Stimulated activated CD4-positive, alpha-beta T cell treated with anti-CD3 and anti-CD28 coated beads, Interleukin-12 subunit alpha, Interleukin-12 subunit beta, amount 100 ng/mL, for 4 hours (primary cell): ENCODE measurements around the gene NTNG2.
"Not testable (repeated sequence)": the region's sequence is repeated elsewhere in the genome, so short reads cannot be mapped to it uniquely, and the experiment has no call there.

ENCODE experiments used
- DNase-seq: peaks from one replicate; pipeline ENCODE4 v3.0.0-alpha.2; 2020

NTNG2 gene

GRCh38 chr9:132161743-132162184 lies at the start of gene NTNG2:
Gene NTNG2 (plus strand): TSS chr9:132162058. CDS start chr9:132166832, 4,774 bp downstream.
- DNase-seq = no peak

GRCh38 chr9:132114102-132114707 lies 47.7 kb upstream of the NTNG2 start:
- peak; percentile 29 for DNase-seq

GRCh38 chr9:132116583-132116982 lies 45.3 kb upstream of the NTNG2 start:
- DNase-seq = no peak

DNA sequence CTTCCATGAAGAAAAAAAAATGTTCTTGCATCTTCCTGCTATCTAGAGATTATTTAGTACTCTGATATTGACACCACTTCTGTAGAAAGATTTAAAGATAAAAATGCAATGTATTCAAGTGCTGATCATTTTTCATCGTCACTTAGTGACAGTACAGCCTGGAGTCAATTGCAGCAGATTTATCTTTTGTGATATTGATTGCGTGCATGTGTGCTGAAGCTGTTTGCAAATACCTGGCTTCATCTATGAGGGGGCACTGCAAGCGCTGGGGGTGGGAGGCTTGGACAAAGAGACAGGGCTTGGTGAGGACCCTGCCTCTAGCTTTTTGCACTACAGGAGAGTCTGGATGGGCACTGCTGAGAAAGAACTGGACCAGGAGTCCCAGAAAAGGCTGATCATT lies 44.2 kb upstream of the NTNG2 start:
- DNase-seq = no peak

DNA sequence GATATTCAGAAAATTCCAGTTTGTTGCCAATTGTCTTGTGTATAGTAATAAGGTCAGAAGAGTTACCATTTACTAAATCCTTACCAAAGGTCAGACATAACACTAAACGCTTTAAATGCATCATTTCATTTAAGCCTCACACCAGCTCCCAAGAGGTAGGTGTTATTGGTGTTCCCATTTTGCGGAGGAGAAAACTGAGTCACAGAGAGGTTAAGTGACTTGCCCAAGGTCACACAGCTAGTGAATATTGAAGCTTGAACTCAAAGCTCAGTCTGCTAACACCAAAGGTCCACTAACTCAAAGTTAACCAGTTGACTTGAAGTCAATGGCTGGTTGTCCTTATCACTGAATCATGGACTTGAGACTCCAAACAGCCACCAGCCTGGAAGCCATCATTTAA lies 40.8 kb upstream of the NTNG2 start:
- DNase-seq = no peak

- no peak for DNase-seq
Measured at GRCh38 chr9:132124800-132125199, 37.1 kb upstream of the NTNG2 start.

DNA sequence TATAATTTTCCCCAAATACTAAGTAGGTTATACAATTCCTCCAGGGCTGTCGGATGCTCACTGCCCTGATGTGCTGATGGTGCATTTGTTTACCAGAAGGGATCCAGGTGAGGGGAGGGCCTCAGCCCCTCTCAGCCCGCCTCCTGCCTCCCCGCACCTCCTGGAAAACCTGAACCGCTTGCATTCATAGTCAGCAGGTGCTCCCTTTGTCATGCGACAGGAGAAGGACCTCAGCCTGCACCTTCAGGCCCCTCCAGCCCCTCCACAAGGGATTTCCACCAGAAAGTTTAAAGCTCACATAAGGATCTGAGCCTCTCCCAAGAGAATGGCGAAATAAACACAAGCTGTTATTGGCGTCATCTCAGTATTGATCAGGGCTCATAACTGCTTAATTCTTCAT lies 36.5 kb upstream of the NTNG2 start:
- DNase-seq = no peak

GRCh38 chr9:132125944-132126679 lies 35.7 kb upstream of the NTNG2 start:
- no peak for DNase-seq

GRCh38 chr9:132126680-132127236 lies 35.1 kb upstream of the NTNG2 start:
- DNase-seq = no peak

GRCh38 chr9:132127888-132128534 lies 33.8 kb upstream of the NTNG2 start:
- DNase-seq = no peak

- no peak for DNase-seq
Measured at GRCh38 chr9:132129535-132129934, 32.3 kb upstream of the NTNG2 start.

- not testable (repeated sequence) for DNase-seq
Measured at GRCh38 chr9:132134085-132134484, 27.8 kb upstream of the NTNG2 start.

DNA sequence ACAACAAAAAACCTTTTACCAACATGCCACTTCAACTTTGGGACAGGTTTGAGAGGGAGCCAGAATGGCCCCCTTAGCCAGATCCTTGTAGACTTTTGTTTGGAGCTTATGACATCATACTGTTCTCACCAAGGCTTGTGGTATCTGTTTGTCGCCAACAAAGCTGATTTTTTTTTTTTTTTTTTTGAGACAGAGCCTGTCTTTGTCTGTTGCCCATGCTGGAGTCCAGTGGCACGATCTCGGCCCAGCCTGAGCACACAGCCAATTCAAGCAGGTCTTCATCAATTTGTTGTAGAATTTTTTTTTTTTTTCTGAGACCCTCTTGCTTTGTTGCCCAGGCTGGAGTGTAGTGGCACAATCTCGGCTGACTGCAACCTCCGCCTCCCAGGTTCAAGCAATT lies 26.4 kb upstream of the NTNG2 start:
- no peak for DNase-seq

- no peak for DNase-seq
Measured at GRCh38 chr9:132136151-132136780, 25.6 kb upstream of the NTNG2 start.

DNA sequence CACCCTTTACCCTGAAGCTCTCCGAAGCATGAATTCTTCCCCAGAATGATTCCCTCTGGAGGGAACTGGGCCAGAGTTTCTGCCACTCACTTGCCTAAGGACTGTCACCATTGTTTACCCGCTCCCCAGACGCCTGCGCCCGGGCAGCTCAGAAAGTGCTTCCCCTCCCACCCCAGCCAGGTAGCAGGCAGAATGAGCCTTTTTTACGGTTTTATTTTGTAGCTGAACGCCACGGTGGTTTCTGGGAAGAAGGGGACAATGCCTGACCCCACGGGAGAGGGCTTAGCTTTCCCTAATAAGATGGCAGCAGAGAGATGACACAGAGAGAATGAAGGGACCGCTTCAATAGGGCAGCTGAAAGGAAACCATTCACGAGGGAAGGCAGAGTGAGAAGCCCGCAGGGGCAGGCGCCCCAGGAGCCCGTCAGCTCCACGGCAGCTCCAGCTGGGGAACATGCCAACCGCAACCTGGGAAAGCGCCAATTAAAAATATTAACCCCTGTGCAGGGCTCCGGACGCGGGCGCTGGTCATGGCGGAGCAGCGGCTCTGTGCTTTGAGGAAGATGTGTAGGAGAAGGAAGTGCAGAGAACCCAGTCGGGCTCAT lies 20.4 kb upstream of the NTNG2 start:
- DNase-seq = no peak

DNA sequence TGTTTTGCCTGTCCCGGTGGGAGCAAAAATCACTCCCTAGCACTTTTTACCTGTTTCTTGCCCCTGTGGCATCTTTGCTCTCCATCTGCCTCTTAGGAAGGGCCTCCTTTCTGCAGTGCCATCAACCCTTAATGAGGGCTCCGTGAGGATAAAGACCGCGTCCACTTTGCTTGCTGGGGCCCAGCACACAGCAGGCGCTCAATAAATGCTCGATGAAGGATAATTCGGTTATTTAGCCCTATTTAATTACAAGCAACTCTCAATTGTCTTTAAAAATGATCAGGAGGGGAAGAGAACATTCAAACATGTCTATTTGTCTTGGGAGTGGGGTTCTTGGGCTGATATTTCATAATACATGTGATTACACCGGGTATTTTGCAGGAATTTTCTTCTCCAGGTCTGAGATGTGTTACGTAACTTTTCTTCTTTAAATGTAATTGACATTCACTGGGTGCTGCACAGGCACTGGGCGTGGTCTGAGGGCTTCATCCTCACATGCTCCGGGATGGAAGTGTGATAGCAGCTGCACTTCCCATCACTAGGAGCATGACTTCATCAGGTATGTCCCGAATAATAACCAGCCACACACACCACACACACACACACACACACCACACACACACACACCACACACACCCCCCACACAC lies 19.8 kb upstream of the NTNG2 start:
- no peak for DNase-seq

GRCh38 chr9:132142924-132143323 lies 18.9 kb upstream of the NTNG2 start:
- DNase-seq = no peak

DNA sequence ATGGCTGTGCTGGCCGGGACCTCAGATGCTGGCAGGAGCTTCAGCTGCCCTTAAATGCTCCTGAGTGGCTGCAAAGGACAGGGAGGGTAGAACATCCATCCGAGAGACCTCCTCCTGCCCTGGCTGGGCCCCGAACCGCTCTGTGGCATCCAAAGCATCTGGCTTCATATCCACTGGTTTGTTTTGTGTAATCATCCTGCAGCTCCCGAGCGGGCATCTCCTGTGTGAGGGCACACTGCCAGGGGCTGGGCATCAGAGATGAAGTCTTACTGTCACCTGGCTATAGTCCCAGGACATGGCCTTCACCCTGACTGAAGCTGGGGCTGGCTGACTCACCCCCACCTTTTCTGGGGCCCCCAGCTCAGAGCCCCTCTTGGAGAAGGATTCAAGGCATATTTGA lies 18.5 kb upstream of the NTNG2 start:
- DNase-seq = no peak

DNA sequence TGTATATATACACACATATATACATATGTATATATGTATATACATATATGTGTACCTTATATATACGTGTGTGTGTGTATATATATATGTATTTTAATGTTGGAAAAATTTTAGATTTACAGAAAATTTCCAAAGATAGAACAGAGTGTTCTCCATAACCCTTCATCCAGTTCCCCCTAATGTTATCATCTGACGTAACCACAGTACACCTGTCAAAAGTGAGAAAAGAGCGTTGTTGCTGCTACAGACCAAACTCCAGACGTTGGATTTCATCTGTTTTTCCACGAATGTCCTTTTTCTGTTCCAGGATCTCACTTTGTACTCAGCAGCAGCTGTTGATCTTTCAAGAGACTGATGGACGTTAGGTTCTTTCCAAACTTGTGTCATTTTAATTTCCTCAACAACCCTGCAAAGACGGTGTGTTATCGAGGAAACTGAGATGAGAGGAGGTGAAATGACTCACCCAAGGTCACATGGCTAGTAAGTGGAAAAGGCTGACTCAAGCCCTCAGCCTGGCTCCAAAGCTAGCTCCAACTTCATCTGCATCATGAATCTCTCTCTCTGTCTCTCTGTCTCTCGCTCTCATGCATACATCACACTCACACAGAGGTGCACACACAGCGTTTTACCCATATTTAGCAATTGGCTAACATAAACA lies 17.0 kb upstream of the NTNG2 start:
- DNase-seq = no peak

- no peak for DNase-seq
Measured at GRCh38 chr9:132146039-132146438, 15.8 kb upstream of the NTNG2 start.

GRCh38 chr9:132146575-132146974 lies 15.3 kb upstream of the NTNG2 start:
- DNase-seq = no peak

- DNase-seq = no peak
Measured at GRCh38 chr9:132147331-132147730, 14.5 kb upstream of the NTNG2 start.
